PC-9 (cell line): Measurements from ENCODE around the gene SMOC2. TPM values are rescaled to one million over a fixed set of nuclear protein-coding genes. Genes with fewer than 3 reads are reported as not detected.

Experiments used
- BruUV-seq: library from RNA; stranded (reverse); fragments of 400-500 nt; replicated peaks from 2 replicates; lab custom pipeline; 2021; lab: Mats Ljungman, UMichigan
- CTCF ChIA-PET: fragments of 300-600 bp; sonication (Branson Sonifier 250); formaldehyde crosslinking; loops from one replicate; lab custom pipeline; 2022; ENCODE audit warnings: antibody characterized with exemption; lab: Charles Lee
- POLR2A ChIA-PET: fragments of 300-600 bp; sonication (Branson Sonifier 250); formaldehyde crosslinking; loops from one replicate; lab custom pipeline; 2022; ENCODE audit warnings: antibody characterized with exemption; ENCODE audit not compliant: unreplicated experiment; lab: Charles Lee
- DNase-seq, 2 experiments: peaks; one replicate each; pipeline versions ENCODE4 v3.0.0 to v3.0.0-alpha.2; 2015 to 2022; ENCODE audit warnings: mixed read lengths in 1 of 2
- H2AFZ ChIP-seq: fragments of 200-600 bp; sonication (generic); 2 replicates; pipeline ENCODE4 v1.8.1; 2017; ENCODE audit warnings: antibody characterized with exemption
- H3F3A ChIP-seq: fragments of 200-600 bp; sonication (generic); 2 replicates; pipeline ENCODE4 v1.8.1; 2017; ENCODE audit warnings: antibody characterized with exemption, mild to moderate bottlenecking, low read depth; ENCODE audit not compliant: insufficient read depth
- H3K27ac ChIP-seq: fragments of 200-600 bp; sonication (generic); 2 replicates; pipeline ENCODE4 v1.6.1; 2016; ENCODE audit warnings: mixed run types
- H3K27me3 ChIP-seq: fragments of 200-600 bp; sonication (generic); 2 replicates; pipeline ENCODE4 v1.6.1; 2016; ENCODE audit warnings: low read depth, mixed run types; ENCODE audit not compliant: insufficient read depth
- H3K36me3 ChIP-seq: fragments of 200-600 bp; sonication (generic); 2 replicates; pipeline ENCODE4 v1.6.1; 2016; ENCODE audit warnings: low read depth, mixed run types
- H3K4me1 ChIP-seq: fragments of 200-600 bp; sonication (generic); replicated peaks from 2 replicates; pipeline ENCODE4 v1.6.1; 2016; ENCODE audit warnings: mixed run types; ENCODE audit not compliant: insufficient read depth
- H3K4me2 ChIP-seq: fragments of 200-600 bp; sonication (generic); 2 replicates; pipeline ENCODE4 v1.6.1; 2017; ENCODE audit warnings: mixed run types
- H3K4me3 ChIP-seq: fragments of 200-600 bp; sonication (generic); 2 replicates; pipeline ENCODE4 v1.6.1; 2016; ENCODE audit warnings: mixed run types
- H3K79me2 ChIP-seq: fragments of 200-600 bp; sonication (generic); 2 replicates; pipeline ENCODE4 v1.6.1; 2017; ENCODE audit warnings: low read depth, mixed run types
- H3K9me2 ChIP-seq: fragments of 200-600 bp; sonication (generic); 2 replicates; pipeline ENCODE4 v1.8.1; 2017; ENCODE audit warnings: mild to moderate bottlenecking; ENCODE audit not compliant: insufficient read depth
- H3K9me3 ChIP-seq: fragments of 200-600 bp; sonication (generic); 2 replicates; pipeline ENCODE4 v1.8.1; 2016; ENCODE audit warnings: low read depth; ENCODE audit not compliant: insufficient read depth
- H4K20me1 ChIP-seq: fragments of 200-600 bp; sonication (generic); 2 replicates; pipeline ENCODE4 v1.8.1; 2017; ENCODE audit not compliant: insufficient read depth
- CTCF ChIP-seq: fragments of 200-600 bp; sonication (generic); conservative IDR thresholded peaks from 2 replicates; pipeline ENCODE4 v1.6.1; 2017; ENCODE audit warnings: mixed run types, antibody characterized with exemption, mild to moderate bottlenecking, moderate library complexity
- EZH2 ChIP-seq: fragments of 200-600 bp; sonication (generic); IDR thresholded peaks from 2 replicates; pipeline ENCODE4 v1.8.0; 2017; ENCODE audit warnings: antibody characterized with exemption, low read depth
- intact Hi-C: fragments of 100-400 bp; cut with micrococcal nuclease; formaldehyde crosslinking; loops from one replicate; pipeline ENCODE4 v1.10.0; 2022; ENCODE audit not compliant: unreplicated experiment
- total RNA-seq: library from RNA; stranded (reverse); gene quantifications from 2 replicates; pipeline ENCODE4 v1.2.3, GENCODE V29; 2021

Gene SMOC2
- total RNA-seq, 1 experiment from 2014 or later = not detected

GRCh38 chr6:168394606-168395005, 46.4 kb upstream of the SMOC2 start:
- no peaks in the 10 kb centered on the region for H3K4me1 ChIP-seq

DNA sequence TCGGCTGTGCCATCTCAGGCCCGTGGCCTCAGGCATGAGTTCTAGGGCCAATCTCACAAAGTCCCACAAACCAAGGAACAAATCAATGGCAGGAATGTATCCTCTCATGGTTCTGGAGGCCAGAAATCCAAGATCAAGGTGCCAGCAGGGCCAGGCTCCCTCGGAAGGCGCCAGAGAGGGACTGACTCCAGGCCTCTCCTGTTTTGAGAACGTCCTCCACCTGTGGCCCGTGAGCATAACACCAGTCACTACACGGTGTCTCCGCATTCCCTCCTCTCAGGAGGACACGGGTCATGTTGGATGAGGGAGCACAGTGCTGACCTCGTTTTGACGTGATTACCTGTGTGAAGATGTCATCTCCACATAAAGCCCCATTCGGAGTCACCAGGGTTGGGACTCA, 45.0 kb upstream of the SMOC2 start:
- intact Hi-C loops = no loop called here
- POLR2A ChIA-PET = no interaction called here
- H2AFZ ChIP-seq = no peak overlapping the region
- DNase-seq = no peak
- no peaks in the 10 kb centered on the region for H3K79me2 ChIP-seq
- H3K4me1 ChIP-seq = no peaks in the 10 kb centered on the region
- no peaks in the 10 kb centered on the region for H4K20me1 ChIP-seq
- H3K4me3 ChIP-seq = no peak overlapping the region
- H3K9me2 ChIP-seq = no peaks in the 10 kb centered on the region
- no peak overlapping the region for H3K27ac ChIP-seq
- no peak for TF ChIP-seq CTCF
- TF ChIP-seq EZH2 = no peak
- no peaks in the 10 kb centered on the region for H3F3A ChIP-seq
- no peaks in the 10 kb centered on the region for H3K36me3 ChIP-seq
- no peak overlapping the region for H3K4me2 ChIP-seq
- H3K27me3 ChIP-seq = peaks cover 83% of the 10 kb centered on the region
- no TSS peak for BruUV-seq
- H3K9me3 ChIP-seq = no peaks in the 10 kb centered on the region
- CTCF ChIA-PET = no interaction called here

More at GRCh38 chr6:168394606-168395005, 46.4 kb upstream of the SMOC2 start:
- intact Hi-C loops = no loop called here
- Histone ChIP-seq H4K20me1 (no peaks in the 10 kb centered on the region), H3K9me2 (no peaks in the 10 kb centered on the region), H3K27me3 (peaks cover 85% of the 10 kb centered on the region), H3K36me3 (no peaks in the 10 kb centered on the region), H3K9me3 (no peaks in the 10 kb centered on the region), H3K4me3 (no peak overlapping the region), H3F3A (no peaks in the 10 kb centered on the region), H3K4me2 (no peak overlapping the region), H3K79me2 (no peaks in the 10 kb centered on the region), H2AFZ (no peak overlapping the region), H3K27ac (no peak overlapping the region)
- no TSS peak for BruUV-seq
- TF ChIP-seq EZH2 = no peak
- no peak for TF ChIP-seq CTCF
- ChIA-PET CTCF (no interaction called here), POLR2A (no interaction called here)
- no peak for DNase-seq

DNA sequence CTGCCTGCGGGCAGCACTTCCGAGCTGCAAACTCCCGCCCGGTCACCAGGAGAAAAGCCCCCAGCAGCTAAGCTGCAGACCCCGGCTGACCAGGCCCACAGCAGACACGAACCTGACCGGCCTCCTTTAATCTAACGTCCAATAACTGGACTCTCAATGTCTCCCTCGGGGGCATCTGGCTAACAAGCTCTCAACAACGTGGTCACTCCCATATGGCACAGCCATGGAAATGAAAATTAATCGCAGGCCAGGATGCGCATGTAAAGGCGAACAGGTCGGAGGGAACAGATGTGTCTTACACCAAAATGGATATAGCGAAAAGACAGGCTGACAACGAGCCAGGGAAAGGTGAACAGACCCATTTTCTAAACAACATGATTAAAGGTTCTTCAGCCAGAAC, 44.4 kb upstream of the SMOC2 start:
- no peaks in the 10 kb centered on the region for H4K20me1 ChIP-seq
- CTCF ChIA-PET = no interaction called here
- H3K4me3 ChIP-seq = no peak overlapping the region
- no peaks in the 10 kb centered on the region for H3K79me2 ChIP-seq
- peaks cover 85% of the 10 kb centered on the region for H3K27me3 ChIP-seq
- H3K4me1 ChIP-seq = no peaks in the 10 kb centered on the region
- POLR2A ChIA-PET = no interaction called here
- no peak overlapping the region for H3K27ac ChIP-seq
- no peak for DNase-seq
- H2AFZ ChIP-seq = no peak overlapping the region
- H3K4me2 ChIP-seq = no peak overlapping the region
- intact Hi-C loops = no loop called here
- BruUV-seq = no TSS peak
- no peaks in the 10 kb centered on the region for H3K36me3 ChIP-seq
- H3K9me2 ChIP-seq = no peaks in the 10 kb centered on the region
- TF ChIP-seq EZH2 (no peak), CTCF (no peak)
- no peaks in the 10 kb centered on the region for H3K9me3 ChIP-seq
- no peaks in the 10 kb centered on the region for H3F3A ChIP-seq
